NCI-H510A treated with DMSO at 0.1 percent for 48 hours (cell line): ENCODE data around the gene CD177.
"Not testable (repeated sequence)": the region's sequence is repeated elsewhere in the genome, so short reads cannot be mapped to it uniquely, and the experiment has no call there.

Experiments used
- DNase-seq: peaks from one replicate; lab custom pipeline; 2025; lab: John Stamatoyannopoulos, UW

CD177 gene

DNA sequence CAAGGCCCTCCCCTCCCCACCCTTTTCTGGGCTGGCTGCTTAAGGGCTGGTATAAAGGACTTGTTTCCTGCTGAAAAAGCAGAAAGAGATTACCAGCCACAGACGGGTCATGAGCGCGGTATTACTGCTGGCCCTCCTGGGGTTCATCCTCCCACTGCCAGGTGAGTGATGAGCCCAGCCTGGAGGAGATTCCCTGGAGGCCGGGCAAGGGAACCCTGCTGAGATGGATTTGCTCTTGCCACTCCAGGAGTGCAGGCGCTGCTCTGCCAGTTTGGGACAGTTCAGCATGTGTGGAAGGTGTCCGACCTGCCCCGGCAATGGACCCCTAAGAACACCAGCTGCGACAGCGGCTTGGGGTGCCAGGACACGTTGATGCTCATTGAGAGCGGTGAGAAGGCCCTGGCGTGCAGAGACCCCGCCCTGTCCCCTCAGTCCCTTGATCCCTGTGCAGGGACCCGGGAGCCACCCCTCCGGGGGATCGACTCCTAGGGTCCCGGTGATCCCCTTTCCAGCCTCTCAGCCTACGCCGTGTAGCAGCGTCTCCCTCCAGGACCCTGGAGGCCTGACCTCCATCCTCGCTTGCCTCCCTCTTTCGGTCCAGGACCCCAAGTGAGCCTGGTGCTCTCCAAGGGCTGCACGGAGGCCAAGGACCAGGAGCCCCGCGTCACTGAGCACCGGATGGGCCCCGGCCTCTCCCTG lies at the start of gene CD177:
CD177 (plus strand) TSS at position 81 of the 699 bp plus-strand sequence; CDS start at position 110, 29 bp downstream.
- no peak for DNase-seq

DNA sequence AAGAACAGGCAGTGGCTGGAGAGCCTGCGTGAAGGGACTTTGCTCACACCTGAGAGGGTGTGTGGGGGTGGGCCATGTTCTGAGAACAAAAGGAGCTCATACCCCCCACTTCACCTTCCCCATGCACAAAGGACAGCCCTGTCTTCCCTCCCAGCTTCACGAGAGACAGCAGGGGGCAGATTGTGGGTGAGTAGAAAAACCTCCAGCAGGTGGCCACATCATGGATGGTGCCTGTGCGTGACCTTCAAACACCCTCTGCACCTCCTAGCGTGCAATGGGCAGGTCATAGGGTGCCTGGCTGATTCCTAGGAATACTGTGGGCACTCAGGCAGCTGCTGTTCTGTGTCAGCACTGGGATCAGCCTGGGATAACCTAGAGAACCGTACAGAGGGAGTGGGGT lies 47.8 kb upstream of the CD177 start:
- DNase-seq: no peak

- no peak for DNase-seq
These were observed 47.4 kb upstream of the CD177 start for GRCh38 chr19:43306097-43306496.

- DNase-seq: no peak
These were observed 45.2 kb upstream of the CD177 start for GRCh38 chr19:43308244-43308815.

DNA sequence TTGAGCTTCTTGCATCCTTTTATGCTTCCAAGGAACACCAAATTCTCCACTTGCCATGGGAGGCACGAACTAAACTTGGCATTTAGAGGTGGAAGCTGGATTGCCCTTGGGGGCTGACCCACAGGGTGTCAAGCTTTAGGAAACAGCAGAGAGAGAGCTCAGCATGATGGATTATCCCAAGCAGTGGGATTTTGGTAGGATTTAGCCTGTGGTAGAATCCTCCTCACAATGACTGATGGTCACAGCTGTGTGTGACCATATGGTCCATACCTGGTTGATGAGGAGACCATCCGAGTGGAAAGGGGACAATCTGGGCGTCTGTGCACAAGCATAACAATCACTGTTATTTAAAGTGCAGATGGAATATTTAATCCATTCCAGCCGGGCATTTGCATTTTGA lies 44.0 kb upstream of the CD177 start:
- DNase-seq: no peak

DNA sequence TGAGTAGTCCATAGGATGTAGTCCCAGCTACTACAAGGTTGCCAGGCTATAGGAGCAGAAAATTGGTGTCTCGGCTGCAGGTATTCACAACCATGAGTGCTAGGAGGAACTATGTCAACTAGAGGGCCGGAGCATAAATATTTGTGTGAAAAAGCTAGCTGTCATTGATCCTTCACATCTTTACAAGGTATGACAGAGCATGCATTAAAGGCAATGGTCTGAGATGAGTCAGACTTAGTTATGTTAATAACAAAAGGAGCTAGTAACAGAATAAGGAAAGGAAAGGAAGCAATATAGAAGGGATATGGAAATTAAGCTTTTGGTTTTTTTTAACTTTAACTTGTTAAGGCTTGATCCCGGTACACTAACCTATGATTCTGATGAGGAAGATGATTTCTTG lies 43.3 kb upstream of the CD177 start:
- DNase-seq: no peak

DNA sequence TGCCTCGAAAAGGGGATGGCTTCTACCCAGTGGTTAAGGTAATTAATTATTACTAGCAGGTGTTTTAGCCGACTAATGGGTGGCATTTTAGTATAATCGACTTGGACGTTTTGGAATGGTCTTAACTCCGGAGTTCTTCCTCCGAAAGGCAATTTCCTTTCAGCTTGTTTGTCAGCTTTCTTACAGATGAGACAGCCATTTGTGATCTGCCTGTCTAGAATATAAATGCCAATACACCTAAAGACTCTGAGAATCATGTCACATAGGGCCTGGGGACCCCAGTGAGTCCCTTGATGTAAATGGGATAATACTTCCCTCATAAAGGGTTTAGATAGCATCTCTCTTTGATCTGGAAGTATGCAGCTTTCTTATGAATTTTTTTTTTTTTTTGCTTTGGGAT lies 42.2 kb upstream of the CD177 start:
- DNase-seq: no peak

- no peak for DNase-seq
These were observed 41.8 kb upstream of the CD177 start for GRCh38 chr19:43311706-43312105.

- no peak for DNase-seq
These were observed 39.6 kb upstream of the CD177 start for GRCh38 chr19:43313711-43314495.

DNA sequence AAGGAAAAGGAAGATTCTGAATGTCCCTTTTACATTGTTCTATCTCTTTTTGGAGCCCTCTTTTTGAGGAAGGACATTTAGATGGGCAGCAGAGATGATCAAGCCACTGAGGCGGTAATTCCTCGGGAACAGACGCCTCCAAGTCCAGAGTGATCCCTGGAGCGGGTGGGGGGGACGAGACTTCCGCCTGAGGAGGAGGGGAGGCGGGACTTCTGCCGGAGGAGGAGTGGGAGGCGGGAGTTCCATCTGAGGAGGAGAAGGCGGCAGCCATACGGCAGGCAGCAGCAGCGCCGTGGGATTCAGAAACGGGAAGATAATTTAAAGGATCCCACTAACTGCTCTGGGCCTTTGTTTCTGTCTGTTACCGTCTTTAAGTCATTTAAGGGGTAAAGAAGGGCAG lies 37.6 kb upstream of the CD177 start:
- DNase-seq: no peak

DNA sequence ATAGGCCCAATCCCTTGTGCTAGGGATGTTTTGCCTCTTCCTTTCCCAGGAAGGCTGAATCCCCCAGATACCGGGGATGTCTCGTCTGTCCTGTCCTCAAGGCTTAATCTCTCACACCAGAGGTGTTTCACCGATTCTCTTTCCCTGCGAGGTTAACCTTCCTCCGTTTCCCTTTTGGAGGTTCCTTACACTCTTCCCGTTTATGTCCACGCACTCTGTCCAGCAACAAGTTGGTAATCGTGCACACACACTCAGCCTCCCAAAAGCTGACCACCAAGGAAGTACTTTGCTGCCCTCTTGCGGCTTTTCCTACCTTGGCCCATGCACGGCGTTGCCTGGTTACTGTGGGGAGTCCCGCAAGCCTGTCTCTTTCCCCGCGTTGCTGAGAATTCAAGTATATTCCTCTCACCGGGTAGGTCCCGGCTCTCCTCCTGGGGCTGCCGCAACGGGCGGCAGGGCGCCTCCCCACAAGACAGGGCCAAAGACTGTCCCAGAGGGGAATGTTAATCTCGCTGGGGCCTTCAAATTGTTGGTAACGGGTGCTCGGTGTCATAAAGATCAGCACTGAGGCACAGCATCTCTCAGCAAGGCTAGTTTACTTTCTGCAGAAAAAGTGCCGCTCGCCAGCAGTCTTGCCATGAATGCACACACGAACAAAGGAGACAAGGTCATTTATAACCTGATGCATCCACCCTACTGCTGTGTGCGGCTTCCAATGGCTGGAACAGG lies 36.7 kb upstream of the CD177 start:
- no peak for DNase-seq

DNA sequence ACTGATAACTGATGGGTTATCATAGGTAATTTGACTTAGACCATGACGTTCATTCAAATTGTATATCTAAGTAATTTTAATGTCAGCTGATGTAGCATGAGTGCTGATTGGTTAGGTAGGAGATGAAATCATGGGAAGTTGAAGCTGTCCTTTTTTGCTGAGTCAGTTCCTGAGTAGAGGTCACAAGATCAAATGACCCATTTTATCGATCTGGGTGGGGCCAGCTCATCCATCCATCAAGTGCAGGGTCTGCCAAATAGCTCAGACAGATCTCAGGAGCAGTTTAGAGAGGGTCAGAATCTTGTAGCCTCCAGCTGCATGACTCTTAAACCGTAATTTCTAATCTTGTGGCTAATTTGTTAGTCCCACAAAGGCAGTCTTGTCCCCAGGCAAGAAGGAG lies 35.3 kb upstream of the CD177 start:
- DNase-seq: no peak

DNA sequence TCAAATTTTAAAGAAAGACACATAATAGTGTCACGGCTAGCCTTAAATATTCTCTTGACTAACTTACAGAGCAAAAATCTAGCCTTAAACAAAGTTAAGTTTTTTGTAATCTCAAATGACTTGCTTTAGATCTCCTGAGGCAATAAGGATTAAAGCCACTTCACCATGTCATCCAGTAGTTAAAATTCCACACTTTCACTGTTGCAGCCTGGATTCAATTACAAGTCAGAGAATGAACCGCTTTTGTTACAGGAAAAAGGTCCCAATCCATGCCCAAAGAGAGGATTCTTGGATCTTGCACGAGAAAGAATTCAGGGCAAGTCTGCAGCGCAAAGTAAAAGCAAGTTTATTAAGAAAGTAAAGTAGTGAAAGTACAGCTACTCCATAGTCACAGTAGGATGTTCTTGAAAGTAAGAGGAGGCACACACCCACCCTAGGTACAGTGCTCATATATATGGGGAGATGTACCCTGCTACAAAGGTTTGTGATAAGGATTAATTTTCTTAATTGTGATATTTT lies 34.6 kb upstream of the CD177 start:
- DNase-seq: no peak

DNA sequence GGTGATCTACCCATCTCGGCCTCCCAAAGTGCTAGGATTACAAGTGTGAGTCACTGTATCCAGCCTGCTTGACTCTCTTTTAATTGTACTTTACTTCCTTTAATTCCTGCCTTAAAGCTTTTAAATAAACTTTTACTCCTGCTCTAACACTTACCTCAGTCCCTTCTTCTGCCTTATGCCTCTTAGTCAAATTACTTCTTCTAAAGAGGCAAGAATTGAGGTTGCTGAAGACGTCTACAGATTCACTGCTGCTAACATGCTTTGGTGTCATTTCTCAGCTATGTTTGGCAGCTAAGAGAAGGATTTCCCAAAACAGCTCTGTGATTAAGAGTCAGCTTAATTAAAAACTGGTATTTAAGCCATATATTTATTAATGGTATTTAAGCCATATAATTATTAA lies 32.9 kb upstream of the CD177 start:
- DNase-seq: no peak

- DNase-seq: not testable (repeated sequence)
These were observed 26.7 kb upstream of the CD177 start for GRCh38 chr19:43326761-43327160.

GRCh38 chr19:43328561-43328960 lies 24.9 kb upstream of the CD177 start:
- not testable (repeated sequence) for DNase-seq

DNA sequence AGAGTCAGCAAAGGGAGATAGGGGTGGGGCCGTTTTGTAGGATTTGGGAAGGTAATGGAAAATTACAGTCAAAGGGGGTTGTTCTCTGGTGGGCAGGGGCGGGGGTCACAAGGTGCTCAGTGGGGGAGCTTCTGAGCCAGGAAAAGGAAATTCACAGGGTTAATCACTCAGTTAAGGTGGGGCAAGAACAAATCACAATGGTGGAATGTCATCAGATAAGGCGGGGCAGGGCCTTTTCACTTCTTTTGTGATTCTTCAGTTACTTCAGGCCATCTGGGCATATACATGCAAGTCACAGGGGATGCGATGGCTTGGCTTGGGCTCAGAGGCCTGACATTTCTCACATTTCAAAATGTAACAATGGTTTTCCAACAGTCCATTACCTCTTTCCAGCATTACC lies 24.4 kb upstream of the CD177 start:
- not testable (repeated sequence) for DNase-seq

DNA sequence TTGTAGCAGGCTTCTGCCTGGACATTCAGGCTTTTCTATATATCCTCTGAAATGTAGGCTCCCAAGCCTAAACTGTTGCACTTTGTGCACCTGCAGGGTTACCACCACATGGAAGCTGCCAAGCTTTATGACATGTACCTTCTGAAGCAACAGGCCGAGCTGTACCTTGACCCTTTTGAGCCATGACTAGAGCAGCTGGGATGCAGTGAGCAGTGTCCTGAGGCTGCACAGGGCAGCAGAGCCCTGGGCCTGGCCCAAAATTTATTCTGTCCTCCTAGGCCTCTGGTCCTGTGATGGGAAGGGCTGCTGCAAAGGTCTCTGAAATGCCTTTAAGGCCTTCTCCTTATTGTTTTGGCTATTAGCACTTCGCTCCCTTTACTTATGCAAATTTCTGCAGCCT lies 23.5 kb upstream of the CD177 start:
- DNase-seq: no peak

- DNase-seq: no peak
These were observed 22.6 kb upstream of the CD177 start for GRCh38 chr19:43330726-43331434.

DNA sequence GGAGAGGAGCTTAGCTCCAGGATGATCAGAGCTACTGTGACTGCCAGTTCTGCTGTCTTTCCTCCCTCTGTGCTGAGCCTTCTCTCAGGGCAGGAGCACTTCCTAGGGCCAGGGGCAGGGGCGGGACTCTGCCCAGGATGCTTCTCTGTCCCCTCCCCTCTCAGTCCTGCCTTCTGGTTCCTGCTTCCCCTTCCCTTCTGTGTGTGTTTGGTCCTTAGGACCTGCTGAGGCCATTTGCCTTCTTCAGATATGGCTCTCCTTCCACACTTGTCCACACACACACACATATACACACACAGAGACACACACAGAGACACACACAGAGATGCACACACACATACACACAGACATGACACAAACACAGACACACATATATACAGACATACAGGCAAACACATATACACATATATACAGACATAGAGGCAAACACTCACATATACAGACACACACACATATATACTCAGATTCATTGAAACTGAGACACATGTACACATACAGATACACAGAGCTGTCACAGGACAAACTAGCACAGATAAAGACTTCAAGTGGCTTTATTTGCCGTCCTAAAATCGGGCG lies 22.0 kb upstream of the CD177 start:
- no peak for DNase-seq
